Regular cardiac myocyte (primary cell): ENCODE data around the gene TPRN. TPM values are rescaled to one million over a fixed set of nuclear protein-coding genes. Genes with fewer than 3 reads are reported as not detected.

Source experiments
- total RNA-seq: library from RNA; depleted of rRNA; stranded (reverse); fragments of >200 nt; gene quantifications from 2 replicates; pipeline ENCODE4 v1.2.3, GENCODE V29; 2014

Gene TPRN
- 4.2 and 7.7 TPM in 2 replicates for total RNA-seq

DNA sequence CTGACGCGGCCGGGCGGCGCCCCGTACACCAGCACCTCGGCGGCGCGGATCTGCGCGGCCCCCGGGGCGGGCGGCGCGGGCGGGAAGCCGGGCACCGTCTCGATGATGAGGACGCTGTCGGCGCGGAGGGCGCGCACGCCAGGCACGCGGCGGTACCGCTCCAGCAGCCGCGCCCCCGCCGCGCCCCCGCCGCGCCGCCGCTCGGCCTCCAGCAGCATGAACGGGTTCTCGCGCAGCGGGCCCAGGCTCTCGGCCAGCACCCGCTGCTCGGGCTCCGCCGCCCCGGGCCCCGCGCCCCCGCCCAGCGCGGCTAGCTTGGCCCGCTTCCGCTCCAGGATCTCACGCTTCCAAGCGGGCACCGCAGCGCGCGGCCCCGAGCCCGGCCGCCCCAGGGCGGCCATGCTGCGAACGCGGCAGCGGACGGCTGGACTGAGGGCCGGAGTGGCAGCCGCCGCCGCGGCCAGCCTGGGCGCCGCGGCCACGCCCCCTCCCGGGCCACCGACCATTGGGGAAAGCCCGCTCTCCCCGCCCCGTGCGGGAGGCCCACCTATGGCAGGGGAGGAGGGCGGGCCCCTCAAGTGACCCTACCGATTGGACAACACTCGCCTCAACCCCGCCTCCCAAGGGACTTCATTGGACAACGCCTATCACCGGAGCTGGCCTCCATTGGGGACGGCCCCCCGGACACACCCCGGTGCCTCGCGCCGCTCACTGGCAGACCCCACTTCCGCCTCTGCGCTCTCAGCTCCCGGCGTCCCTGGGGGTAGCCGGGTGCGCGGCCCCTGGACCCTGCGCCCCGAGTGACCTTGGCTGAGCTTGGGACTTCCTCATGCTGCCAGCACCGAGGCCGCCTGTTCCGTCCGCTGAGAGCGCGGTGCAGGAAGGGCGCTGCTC lies at the start of gene TPRN:
Gene TPRN, minus strand, starts transcription at position 431 of the 894 bp plus-strand sequence. Its CDS starts 30 bp downstream, at position 401.

DNA sequence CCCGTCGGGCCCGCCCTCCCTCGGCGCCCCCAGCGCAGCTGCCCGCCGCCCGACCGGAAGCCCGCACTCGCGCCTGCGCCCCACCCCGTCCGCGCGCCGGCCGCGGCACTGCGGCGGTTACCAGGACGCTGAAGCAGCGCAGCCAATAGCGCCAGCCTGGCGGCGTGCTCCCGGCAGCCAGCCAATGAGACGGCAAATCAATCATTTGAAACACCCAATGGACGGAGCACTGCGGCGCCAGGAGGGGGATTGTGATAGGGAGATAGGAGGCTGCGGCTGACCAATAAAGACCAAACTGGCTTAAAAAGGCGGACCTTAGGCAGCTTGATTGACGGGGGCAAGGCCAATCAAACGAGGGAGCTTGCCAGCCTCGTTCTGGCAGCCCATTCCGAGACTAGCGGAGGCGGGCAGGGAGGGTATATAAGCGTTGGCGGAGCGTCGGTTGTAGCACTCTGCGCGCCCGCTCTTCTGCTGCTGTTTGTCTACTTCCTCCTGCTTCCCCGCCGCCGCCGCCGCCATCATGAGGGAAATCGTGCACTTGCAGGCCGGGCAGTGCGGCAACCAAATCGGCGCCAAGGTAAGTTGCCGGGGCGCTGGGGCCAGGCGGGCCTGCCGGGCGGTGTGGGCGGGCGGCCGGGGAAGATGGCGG lies 40.4 kb upstream of the TPRN start, which contains the start of gene TUBB4B:
Gene TUBB4B, plus strand, starts transcription at position 447 of the 649 bp plus-strand sequence. Its CDS starts 74 bp downstream, at position 521.

DNA sequence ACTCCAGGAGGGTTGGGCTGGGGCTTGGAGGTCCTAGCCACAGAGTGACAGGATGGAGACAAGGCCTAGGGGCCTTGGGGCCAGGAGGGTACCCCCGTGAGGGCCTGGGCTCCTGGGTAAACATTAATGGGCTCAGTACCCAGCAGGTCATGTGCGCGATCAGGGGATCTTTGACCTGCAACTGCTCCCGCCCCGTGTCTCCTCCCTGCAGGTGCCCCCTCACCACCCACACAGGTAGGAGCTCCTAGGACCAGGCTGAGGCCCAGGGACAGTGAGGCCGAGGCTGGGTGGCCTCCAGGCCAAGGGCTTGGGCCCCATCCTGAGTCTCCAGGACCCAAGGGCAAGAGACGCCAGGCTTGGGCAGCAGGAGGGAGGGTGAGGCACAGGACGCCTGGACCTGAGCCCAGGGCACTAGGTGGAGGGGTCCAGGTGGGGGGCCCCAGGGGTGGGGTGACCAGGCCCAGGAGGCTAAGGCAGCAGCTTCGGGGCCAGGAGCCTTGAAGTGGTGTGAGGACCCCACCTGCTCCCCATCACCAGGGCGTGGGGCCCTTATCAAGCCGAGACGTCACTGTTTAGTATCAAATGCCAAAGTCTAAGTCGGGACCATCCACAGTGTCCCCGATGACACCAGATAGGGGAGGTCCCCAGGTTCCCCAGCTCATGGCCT lies 30.3 kb upstream of the TPRN start, which contains the start of gene SLC34A3:
Gene SLC34A3, plus strand, starts transcription at position 197 of the 667 bp plus-strand sequence. CDS start 802 bp downstream, outside the sequence.

GRCh38 chr9:137227054-137227852 lies 26.7 kb upstream of the TPRN start, which contains the start of gene RNF224:
Gene RNF224 (plus strand): TSS chr9:137227502. CDS start chr9:137228336, 834 bp downstream.

DNA sequence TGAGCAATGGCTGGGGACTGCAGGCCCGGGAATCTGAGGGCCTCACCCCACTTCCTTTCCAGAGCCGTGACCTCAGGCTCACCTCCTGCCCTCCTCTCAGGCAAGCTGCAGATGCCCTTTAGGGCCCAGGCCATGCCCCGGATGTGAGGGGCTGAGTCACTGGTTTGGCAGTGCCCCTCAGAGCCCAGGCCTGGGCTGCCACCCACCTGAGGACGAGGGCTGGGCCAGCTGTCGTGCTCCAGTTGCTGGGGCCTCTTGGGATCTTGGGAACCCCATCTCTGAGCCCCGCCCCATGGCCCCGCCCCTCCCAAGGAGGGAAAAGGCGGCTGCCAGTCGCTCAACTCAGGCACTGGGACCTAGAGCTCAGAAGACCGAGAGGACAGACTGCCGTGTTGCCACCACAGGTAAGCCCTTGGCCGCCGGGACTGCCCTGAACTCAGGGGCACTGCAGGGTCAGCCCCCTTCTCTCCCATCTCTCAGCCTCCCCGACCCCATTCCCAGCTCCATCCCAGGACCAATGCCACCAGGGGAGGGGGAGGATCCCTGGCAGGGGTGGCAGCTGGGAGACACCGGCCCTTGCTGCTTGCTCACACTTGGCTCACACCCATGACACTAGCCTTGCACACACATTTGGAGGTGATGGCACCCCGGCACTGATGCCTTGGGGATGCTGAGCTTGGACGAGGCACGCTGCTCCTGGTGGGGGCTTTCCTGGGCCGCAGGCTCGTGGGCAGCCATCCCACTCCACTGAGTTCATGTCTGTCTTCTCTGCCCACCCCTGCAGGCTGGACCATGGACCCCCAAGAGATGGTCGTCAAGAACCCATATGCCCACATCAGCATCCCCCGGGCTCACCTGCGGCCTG lies 24.5 kb upstream of the TPRN start, which contains the start of gene CYSRT1:
Gene CYSRT1, plus strand, starts transcription at position 345 of the 865 bp plus-strand sequence. Its CDS starts 448 bp downstream, at position 793.

DNA sequence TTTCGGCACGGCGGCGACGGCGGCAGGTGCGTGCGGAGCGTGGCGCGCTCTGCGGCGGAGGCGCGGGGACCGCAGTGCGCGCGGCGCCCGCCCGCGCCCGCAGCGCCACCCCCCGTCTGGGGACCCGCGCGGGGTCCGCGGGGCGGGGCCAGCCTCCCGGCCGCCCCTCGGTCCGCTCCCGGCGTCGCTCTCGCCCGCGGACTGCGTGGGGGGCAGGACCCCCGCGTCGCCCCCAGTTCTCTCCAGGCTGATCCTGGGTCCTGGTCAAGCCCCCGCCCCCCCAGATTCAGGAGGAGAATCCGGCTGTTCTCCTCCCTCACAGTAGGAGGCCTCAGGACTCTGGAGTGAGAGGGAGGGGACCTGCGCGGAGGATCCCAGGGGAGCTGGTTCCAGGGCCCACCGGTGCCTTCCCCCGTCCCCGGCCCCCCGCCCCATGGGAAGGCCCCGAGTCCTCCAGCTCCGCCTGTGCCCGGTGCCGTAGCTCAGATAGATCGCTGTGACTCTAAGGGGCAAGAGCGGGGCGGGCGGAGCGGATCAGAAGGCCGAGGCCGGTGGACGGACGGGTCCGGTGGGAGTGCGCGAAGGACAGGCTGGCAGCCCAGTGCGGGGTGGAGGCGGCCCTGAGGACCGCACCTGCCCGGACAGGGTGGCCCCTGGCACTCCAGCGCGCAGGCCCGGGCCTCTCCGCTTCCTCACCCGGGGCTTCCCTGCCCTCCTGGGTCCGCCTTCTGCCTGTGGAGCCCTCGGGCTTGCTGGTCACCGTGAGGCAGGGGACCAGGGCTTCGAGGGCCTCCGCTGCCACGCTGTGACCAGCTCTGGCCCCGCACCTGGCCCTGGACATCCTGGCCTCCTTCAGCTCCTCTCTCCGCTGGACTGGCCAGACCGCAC lies 21.9 kb upstream of the TPRN start, which contains the start of gene RNF208:
Gene RNF208, minus strand, starts transcription at position 51 of the 888 bp plus-strand sequence. CDS start 1,028 bp downstream, outside the sequence.

DNA sequence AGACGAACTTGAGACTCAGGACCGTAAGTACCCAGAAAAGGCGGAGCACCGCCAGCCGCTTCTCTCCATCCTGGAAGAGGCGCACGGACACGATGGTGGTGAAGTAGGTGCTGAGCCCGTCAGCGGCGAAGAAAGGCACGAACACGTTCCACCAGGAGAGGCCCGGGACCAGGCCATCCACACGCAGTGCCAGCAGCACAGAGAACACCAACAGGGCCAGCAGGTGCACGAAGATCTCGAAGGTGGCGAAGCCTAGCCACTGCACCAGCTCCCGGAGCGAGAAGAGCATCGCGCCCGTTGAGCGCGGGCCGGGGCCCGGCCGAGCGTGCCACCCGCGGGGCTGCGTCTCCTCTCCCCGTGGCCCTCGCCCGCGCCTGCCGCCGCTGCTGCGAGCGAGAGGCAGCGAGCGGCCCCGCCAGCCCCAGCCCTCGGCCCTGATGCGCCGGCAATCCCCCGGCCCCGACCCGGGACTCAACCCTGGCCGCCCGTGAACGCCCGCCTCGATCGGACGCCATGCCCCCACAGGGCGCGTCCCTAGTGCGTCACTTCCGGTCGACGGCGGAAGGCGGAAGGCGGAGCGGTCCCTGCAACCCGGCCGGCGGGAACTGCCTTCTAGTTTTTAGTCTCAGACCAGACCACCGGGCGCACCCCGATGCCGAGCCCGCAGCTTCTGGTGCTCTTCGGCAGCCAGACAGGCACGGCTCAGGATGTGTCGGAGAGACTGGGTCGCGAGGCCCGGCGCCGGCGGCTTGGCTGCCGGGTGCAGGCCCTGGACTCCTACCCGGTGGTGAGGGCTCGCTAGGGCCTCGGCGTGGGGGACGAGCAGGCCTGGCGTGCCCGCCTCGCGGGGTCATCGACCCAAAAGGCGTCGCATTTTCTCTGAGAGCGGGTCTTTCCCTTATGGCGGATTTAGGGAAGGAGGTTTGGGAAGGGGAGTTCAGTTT lies 4.9 kb upstream of the TPRN start, which contains the start of the genes NDOR1 and TMEM203:
Gene NDOR1, plus strand, starts transcription at position 575 of the 944 bp plus-strand sequence. Its CDS starts 78 bp downstream, at position 653.
Gene TMEM203, minus strand, starts transcription at position 523 of the 944 bp plus-strand sequence. Its CDS starts 234 bp downstream, at position 289.

DNA sequence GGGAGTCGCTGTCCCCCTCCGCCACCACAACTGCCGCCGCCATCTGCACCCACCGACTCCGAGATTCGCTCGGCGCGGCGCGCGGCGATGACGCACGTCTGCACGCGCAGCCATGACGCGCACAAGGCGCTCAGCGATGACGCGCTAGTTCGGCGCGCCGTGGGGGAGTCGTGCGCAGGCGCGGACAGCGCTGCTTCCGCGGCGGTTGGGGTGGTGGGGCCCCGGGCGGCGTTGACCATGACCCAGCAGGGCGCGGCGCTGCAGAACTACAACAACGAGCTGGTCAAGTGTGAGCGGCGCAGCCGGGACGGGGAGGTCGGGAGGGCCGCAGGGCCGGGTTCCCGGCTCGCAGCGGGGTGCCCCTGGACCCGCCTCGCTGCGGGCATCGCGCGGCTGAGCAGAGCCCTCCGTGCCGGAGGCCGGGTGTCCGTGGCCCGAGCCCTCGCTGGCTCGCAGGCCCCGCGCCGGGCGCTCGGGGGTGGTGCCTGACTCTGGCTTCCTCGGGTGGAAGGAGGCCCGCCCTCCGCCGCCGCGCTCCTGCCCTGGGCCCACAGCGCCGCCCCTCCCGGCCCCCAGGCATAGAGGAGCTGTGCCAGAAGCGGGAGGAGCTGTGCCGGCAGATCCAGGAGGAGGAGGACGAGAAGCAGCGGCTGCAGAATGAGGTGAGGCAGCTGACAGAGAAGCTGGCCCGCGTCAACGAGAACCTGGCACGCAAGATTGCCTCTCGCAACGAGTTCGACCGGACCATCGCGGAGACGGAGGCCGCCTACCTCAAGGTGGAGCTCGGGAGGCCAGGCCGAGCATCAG lies 11.8 kb downstream of the TPRN start, which contains the start of the genes ANAPC2 and SSNA1:
Gene ANAPC2, minus strand, starts transcription at position 71 of the 807 bp plus-strand sequence. Its CDS starts 28 bp downstream, at position 43.
Gene SSNA1, plus strand, starts transcription at position 187 of the 807 bp plus-strand sequence. Its CDS starts 51 bp downstream, at position 238.

GRCh38 chr9:137169896-137170358 lies 30.6 kb downstream of the TPRN start, which contains the start of gene LRRC26:
Gene LRRC26 (minus strand): TSS chr9:137170051. CDS start chr9:137169943, 108 bp downstream.

Other genes with a start within 250 kb of the TPRN start
- gene LCN12, start 248.5 kb downstream of the TPRN start, total RNA-seq: not detected in 2 replicates
- gene PTGDS, start 223.2 kb downstream of the TPRN start, total RNA-seq: 1.7 TPM in 1 of 2 replicates, not detected in the other
- 0.85 TPM in 1 of 2 replicates, not detected in the other for gene LCNL1, start 217.7 kb downstream of the TPRN start, total RNA-seq
- 14.9 and 23.6 TPM in 2 replicates for gene PAXX, start 208.3 kb downstream of the TPRN start, total RNA-seq
- gene CLIC3, start 204.2 kb downstream of the TPRN start, total RNA-seq: 0.56 and 1.7 TPM in 2 replicates
- 10.4 and 20.3 TPM in 2 replicates for gene ABCA2, start 172.5 kb downstream of the TPRN start, total RNA-seq
- not detected in 2 replicates for gene FUT7, start 168.7 kb downstream of the TPRN start, total RNA-seq
- gene NPDC1, start 154.6 kb downstream of the TPRN start, total RNA-seq: 14.6 and 20.3 TPM in 2 replicates
- gene ENTPD2, start 146.7 kb downstream of the TPRN start, total RNA-seq: not detected in 2 replicates
- gene SAPCD2, start 130.2 kb downstream of the TPRN start, total RNA-seq: 0.85 and 10.4 TPM in 2 replicates
- 5.9 and 16.1 TPM in 2 replicates for gene UAP1L1, start 123.2 kb downstream of the TPRN start, total RNA-seq
- 67.3 and 120 TPM in 2 replicates for gene MAN1B1, start 113.8 kb downstream of the TPRN start, total RNA-seq
- gene DPP7, start 86.0 kb downstream of the TPRN start, total RNA-seq: 33.9 and 69.9 TPM in 2 replicates
- under 0.01 and 0.19 TPM in 2 replicates for gene GRIN1, start 61.6 kb downstream of the TPRN start, total RNA-seq
- not detected in 2 replicates for gene LRRC26, start 30.7 kb downstream of the TPRN start, total RNA-seq
- not detected in 2 replicates for gene TMEM210, start 28.7 kb downstream of the TPRN start, total RNA-seq
- 16.9 and 21.5 TPM in 2 replicates for gene ANAPC2, start 12.2 kb downstream of the TPRN start, total RNA-seq
- 43.1 and 109 TPM in 2 replicates for gene SSNA1, start 12.1 kb downstream of the TPRN start, total RNA-seq
- gene TMEM203, start 4.9 kb upstream of the TPRN start, total RNA-seq: 36.9 and 42.9 TPM in 2 replicates
- gene NDOR1, start 5.0 kb upstream of the TPRN start, total RNA-seq: 2.8 and 5.9 TPM in 2 replicates
- 0.19 and 0.28 TPM in 2 replicates for gene RNF208, start 21.5 kb upstream of the TPRN start, total RNA-seq
- gene CYSRT1, start 24.4 kb upstream of the TPRN start, total RNA-seq: under 0.01 and 0.19 TPM in 2 replicates
- not detected in 2 replicates for gene RNF224, start 26.8 kb upstream of the TPRN start, total RNA-seq
- gene SLC34A3, start 30.2 kb upstream of the TPRN start, total RNA-seq: not detected in 2 replicates
- 99.2 and 1,104 TPM in 2 replicates for gene TUBB4B, start 40.5 kb upstream of the TPRN start, total RNA-seq
- not detected in 2 replicates for gene STPG3, start 50.5 kb upstream of the TPRN start, total RNA-seq
- gene NELFB, start 54.6 kb upstream of the TPRN start, total RNA-seq: 45.1 and 65.0 TPM in 2 replicates
- 13.8 and 31.1 TPM in 2 replicates for gene TOR4A, start 77.0 kb upstream of the TPRN start, total RNA-seq
- 0.28 and 0.77 TPM in 2 replicates for gene NRARP, start 101.5 kb upstream of the TPRN start, total RNA-seq
- gene EXD3, start 222.4 kb upstream of the TPRN start, total RNA-seq: 5.2 and 18.0 TPM in 2 replicates
- gene NOXA1, start 222.7 kb upstream of the TPRN start, total RNA-seq: 0.28 TPM in 1 of 2 replicates, not detected in the other
- gene ENTPD8, start 240.6 kb upstream of the TPRN start, total RNA-seq: not detected in 2 replicates